HG03439 (cell line): ENCODE measurements around the gene AFMID.

Experiments
- ATAC-seq: cut with Tn5 transposase; IDR thresholded peaks from one replicate; pipeline ENCODE4 v1.9.1; 2021; ENCODE audit warnings: mild to moderate bottlenecking, moderate library complexity; ENCODE audit not compliant: unreplicated experiment

AFMID gene

GRCh38 chr17:78179372-78179771, 7.8 kb upstream of the AFMID start:
- ATAC-seq: no peak

- no peak for ATAC-seq
Measured at GRCh38 chr17:78180083-78180482, 7.1 kb upstream of the AFMID start.

- no peak for ATAC-seq
Measured at GRCh38 chr17:78180508-78180907, 6.7 kb upstream of the AFMID start.

- ATAC-seq: no peak
Measured at GRCh38 chr17:78182504-78182903, 4.7 kb upstream of the AFMID start.

GRCh38 chr17:78183916-78184315, 3.2 kb upstream of the AFMID start:
- ATAC-seq: no peak

- ATAC-seq: no peak
Measured at GRCh38 chr17:78184351-78184750, 2.8 kb upstream of the AFMID start.

GRCh38 chr17:78184868-78185267, 2.3 kb upstream of the AFMID start:
- ATAC-seq: no peak

GRCh38 chr17:78185981-78186691, 1.0 kb upstream of the AFMID start:
- ATAC-seq: no peak

- no peak for ATAC-seq
Measured at GRCh38 chr17:78196716-78197115, 9.6 kb downstream of the AFMID start.

- ATAC-seq: no peak
Measured at GRCh38 chr17:78197147-78197832, 10.1 kb downstream of the AFMID start.

GRCh38 chr17:78200451-78200850, 13.3 kb downstream of the AFMID start:
- no peak for ATAC-seq

GRCh38 chr17:78202666-78203065, 15.5 kb downstream of the AFMID start:
- ATAC-seq: no peak

GRCh38 chr17:78204387-78205123, 17.4 kb downstream of the AFMID start:
- no peak for ATAC-seq

GRCh38 chr17:78205124-78205775, 18.1 kb downstream of the AFMID start:
- ATAC-seq: no peak

GRCh38 chr17:78206298-78206697, 19.1 kb downstream of the AFMID start:
- ATAC-seq: no peak

- no peak for ATAC-seq
Measured at GRCh38 chr17:78208486-78208885, 21.3 kb downstream of the AFMID start.

- no peak for ATAC-seq
Measured at GRCh38 chr17:78210111-78210510, 22.9 kb downstream of the AFMID start.

GRCh38 chr17:78211032-78211431, 23.9 kb downstream of the AFMID start:
- ATAC-seq: no peak

GRCh38 chr17:78214016-78214705, 27.0 kb downstream of the AFMID start, which contains the start of gene BIRC5:
Gene BIRC5, plus strand, starts transcription at chr17:78214253. Its CDS starts 64 bp downstream, at chr17:78214317.
- peak; percentile 88 for ATAC-seq

GRCh38 chr17:78214706-78215061, 27.5 kb downstream of the AFMID start:
- no peak for ATAC-seq
